ENCODE data around the gene EFNA2. TPM values are rescaled to one million over a fixed set of nuclear protein-coding genes. Genes with fewer than 3 reads are reported as not detected.

EFNA2 gene
- total and polyA plus RNA-seq, 2 of the 8 experiments (the other 6 are each of a cell fraction or from before 2014, with no cell fraction given): 4.0 to 7.0 TPM

DNA sequence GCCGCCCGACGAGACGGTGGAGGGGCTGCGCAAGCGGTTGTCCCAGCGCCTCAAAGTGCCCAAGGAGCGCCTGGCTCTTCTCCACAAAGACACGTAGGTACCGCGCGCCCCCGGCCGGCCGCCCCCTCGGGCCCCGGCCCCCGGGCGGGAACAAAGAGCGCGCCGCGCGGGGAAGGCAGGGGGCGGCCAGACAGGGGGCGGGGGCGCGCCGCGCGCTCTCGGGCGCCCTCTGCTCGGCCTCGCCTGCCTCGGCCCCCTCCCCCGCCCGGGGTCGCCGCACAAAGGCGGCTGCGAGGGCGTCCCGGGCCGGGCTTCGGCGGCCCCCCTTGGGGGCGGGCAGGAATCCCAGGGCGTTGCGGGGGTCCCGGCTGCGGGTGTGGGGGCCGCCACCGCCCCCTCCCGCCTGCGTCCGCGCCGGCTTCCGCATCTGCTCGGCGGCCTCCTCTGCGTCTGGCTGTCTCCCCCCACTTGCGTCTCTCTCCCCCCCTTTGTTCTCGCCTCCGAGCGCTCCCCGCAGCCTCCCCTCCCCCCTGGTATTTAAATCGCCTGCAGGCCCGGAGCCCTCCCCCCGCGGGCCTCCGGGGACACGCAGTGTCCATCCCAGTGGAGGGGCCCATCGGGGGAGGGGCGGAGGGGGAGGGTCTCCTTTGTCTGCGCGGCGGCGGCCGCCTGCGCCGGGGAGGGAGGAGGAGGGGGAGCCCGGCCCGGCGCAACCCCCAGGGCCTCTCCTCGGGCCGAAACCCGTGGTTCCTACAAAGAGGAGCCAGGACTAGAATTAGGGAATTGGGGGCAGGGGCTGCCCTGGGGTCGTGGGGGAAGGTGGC lies 35.0 kb upstream of the EFNA2 start:
- DNase-seq (ENCODE audit: low read depth in 1 of 2, low spot score in 2 of 2) (no peak), FAIRE-seq (no peak)
- Histone ChIP-seq H3K9ac (replicated peaks in 1 of 4; ENCODE audit: extremely low read depth in 1 of 4, low read depth in 3 of 4, low read length in 3 of 4) (peak overlapping the region; percentile 59 to 98 (median 87)), H2BK5ac (ENCODE audit: low read depth, low read length) (peak overlapping the region; percentile 71; the same call in 1 of the 2 replicates), H3K56ac (replicated peaks; ENCODE audit: insufficient read length, low read depth, low read length) (peak overlapping the region; percentile 77), H3K14ac (ENCODE audit: insufficient read length) (no peak overlapping the region), H3K23me2 (ENCODE audit: low read depth, low read length) (peaks cover 2% of the 10 kb centered on the region; the same call in 1 of the 2 replicates), H2BK15ac (ENCODE audit: low read length) (no peak overlapping the region), H2BK12ac (ENCODE audit: low read depth, low read length) (no peak overlapping the region), H3K27ac (ENCODE audit: low read depth, low read length) (peak overlapping the region; percentile 89), H3K4me1 (replicated peaks in 1 of 4; ENCODE audit: control insufficient read depth in 3 of 4, insufficient read depth in 4 of 4, low read length in 3 of 4) (peaks cover 0 to 21% (median 14%) of the 10 kb centered on the region in 4 experiments; a peak in 6 of 7 replicates), H2AFZ (ENCODE audit: low read length) (no peak overlapping the region), H4K91ac (replicated peaks; ENCODE audit: insufficient read length, low read length) (peak overlapping the region; percentile 12), H3K79me1 (ENCODE audit: low read depth, low read length) (peaks cover 15% of the 10 kb centered on the region; the same call in 1 of the 2 replicates), H3K4me3 (ENCODE audit: extremely low read depth in 1 of 4, insufficient read depth in 2 of 4, low read depth in 3 of 4, low read length in 4 of 4) (peak overlapping the region; percentile 66 to 99 (median 83)), H2BK20ac (ENCODE audit: low read length) (no peak overlapping the region), H3K18ac (ENCODE audit: extremely low read depth, low read length) (peak overlapping the region; percentile 75), H3K36me3 (ENCODE audit: control insufficient read depth in 2 of 4, insufficient read depth in 4 of 4, low read length in 3 of 4) (peaks cover 21 to 47% (median 35%) of the 10 kb centered on the region in 4 experiments), H3K4ac (replicated peaks; ENCODE audit: insufficient read length, low read depth, low read length) (peak overlapping the region; percentile 96), H2BK120ac (replicated peaks; ENCODE audit: low read depth, low read length) (no peak overlapping the region), H3K23ac (ENCODE audit: insufficient read length) (no peak overlapping the region), H3K4me2 (ENCODE audit: insufficient read depth in 1 of 2, low read depth in 2 of 2, low read length in 2 of 2) (peak overlapping the region; percentile 83 to 97), H3K27me3 (replicated peaks in 1 of 4; ENCODE audit: control insufficient read depth in 3 of 4, extremely low read depth in 1 of 4, insufficient read depth in 3 of 4, low read length in 3 of 4) (no peaks in the 10 kb centered on the region), H3K79me2 (ENCODE audit: control insufficient read depth in 1 of 2, insufficient read depth in 2 of 2, low read length in 2 of 2) (peaks cover 9 to 49% of the 10 kb centered on the region in 2 experiments), H4K5ac (ENCODE audit: insufficient read length, low read depth, low read length) (peak overlapping the region; percentile 60), H3K9me3 (ENCODE audit: insufficient read depth in 2 of 2, low read depth in 1 of 2, low read length in 1 of 2) (no peaks in the 10 kb centered on the region), H4K8ac (ENCODE audit: extremely low read depth, insufficient read depth, low read length) (peak overlapping the region; percentile 85; the same call in 1 of the 2 replicates), H2AK5ac (ENCODE audit: low read depth, low read length) (no peak overlapping the region), H4K20me1 (replicated peaks in 1 of 2; ENCODE audit: control insufficient read depth in 1 of 2, insufficient read depth in 2 of 2, low read length in 2 of 2) (peaks cover 16 to 20% of the 10 kb centered on the region in 2 experiments)
- ChIA-PET CTCF (ENCODE audit: partially characterized antibody) (interaction anchor here (1.3 kb wide), 1 partner anchor 16 kb away, joined by 7 read pairs; no protein-coding TSS in a partner anchor), POLR2A (ENCODE audit: partially characterized antibody) (interaction anchor here (1.0 to 19.4 kb wide), 6 partner anchors 9 to 27 kb away, joined by 3 to 456 read pairs (median 6); partner anchors contain the start of genes ATP5F1D, CIRBP and FAM174C)
- WGBS, 2 experiments (ENCODE audit: extremely low coverage in 1 of 2, insufficient coverage in 1 of 2, insufficient read length in 1 of 2, insufficient replicate concordance in 2 of 2, low coverage in 1 of 2, low lambda C conversion rate in 2 of 2, missing lambda C conversion rate in 1 of 2): 1% methylated on average over 18 of the region's 90 CpGs; no CpG with 5 or more reads in 1 of the 2 experiments
- peak; percentile 7 for TF ChIP-seq KDM4A (IDR thresholded peaks at IDR 0.05; ENCODE audit: low read depth, low read length, severe bottlenecking)
- peak; percentile 63; the same call in 1 of the 2 replicates for TF ChIP-seq TEAD4 (IDR thresholded peaks at IDR 0.05; ENCODE audit: low read depth, low read length)
- TF ChIP-seq NRF1 (IDR thresholded peaks at IDR 0.05; ENCODE audit: low read depth, low read length): no peak
- TF ChIP-seq TAF1 (IDR thresholded peaks at IDR 0.05; ENCODE audit: low read depth, low read length): no peak
- no peak for TF ChIP-seq GTF2F1 (IDR thresholded peaks at IDR 0.05; ENCODE audit: borderline replicate concordance, low read depth, low read length)
- 0 out of 4 replicates have a peak, but pooled peaks of 1 of the 2 experiments have one; percentile 4 for TF ChIP-seq SIN3A (conservative IDR thresholded peaks at IDR 0.05 in 1 of 2, IDR thresholded peaks at IDR 0.05 in 1 of 2; ENCODE audit: low read depth in 1 of 2, low read length in 2 of 2)
- peak; percentile 68; the same call in 1 of the 2 replicates for TF ChIP-seq KDM1A (IDR thresholded peaks at IDR 0.05; ENCODE audit: borderline replicate concordance, low read length)
- TF ChIP-seq BACH1 (IDR thresholded peaks at IDR 0.05; ENCODE audit: low read length): 0 out of 2 replicates have a peak, but pooled peaks have one; percentile 6
- no peak for TF ChIP-seq GABPA (IDR thresholded peaks at IDR 0.05; ENCODE audit: borderline replicate concordance, insufficient read depth, low read length)
- peak; percentile 59 for TF ChIP-seq PHF8 (conservative IDR thresholded peaks at IDR 0.05; ENCODE audit: low read depth, low read length)
- no peak for TF ChIP-seq CREB1 (IDR thresholded peaks at IDR 0.05)
